ENCODE results near the gene ZNF423. TPM values are rescaled to one million over a fixed set of nuclear protein-coding genes. Genes with fewer than 3 reads are reported as not detected.

ZNF423 gene
- total RNA-seq, 1 donor from 2014 or later = 11.9 TPM

- DNase-seq (no peak), ATAC-seq (no peak)
- H3K36me3 ChIP-seq = no peaks in the 10 kb centered on the region
- no peak overlapping the region for H3K4me3 ChIP-seq
- H3K27me3 ChIP-seq = no peaks in the 10 kb centered on the region
- H3K4me1 ChIP-seq = no peaks in the 10 kb centered on the region
- no peak overlapping the region for H3K27ac ChIP-seq
- no peak for TF ChIP-seq CTCF (IDR thresholded peaks at IDR 0.05)
- intact Hi-C loops (cut with DNase I) = no loop called here
- no peaks in the 10 kb centered on the region for H3K9me3 ChIP-seq
These were observed 183.2 kb downstream of the ZNF423 start for GRCh38 chr16:49672753-49673152.

- no peaks in the 10 kb centered on the region for H3K36me3 ChIP-seq
- ATAC-seq = no peak
- no peak for DNase-seq
- no peak overlapping the region for H3K4me3 ChIP-seq
- no peaks in the 10 kb centered on the region for H3K4me1 ChIP-seq
- intact Hi-C loops (cut with DNase I) = no loop called here
- no peaks in the 10 kb centered on the region for H3K9me3 ChIP-seq
- H3K27ac ChIP-seq = no peak overlapping the region
- TF ChIP-seq CTCF (IDR thresholded peaks at IDR 0.05) = no peak
- H3K27me3 ChIP-seq = no peaks in the 10 kb centered on the region
These were observed 184.6 kb downstream of the ZNF423 start for GRCh38 chr16:49671333-49671732.

GRCh38 chr16:49670627-49671026 lies 185.3 kb downstream of the ZNF423 start:
- Histone ChIP-seq H3K4me3 (no peak overlapping the region), H3K4me1 (no peaks in the 10 kb centered on the region), H3K36me3 (no peaks in the 10 kb centered on the region), H3K27ac (no peak overlapping the region), H3K9me3 (no peaks in the 10 kb centered on the region), H3K27me3 (no peaks in the 10 kb centered on the region)
- ATAC-seq (no peak), DNase-seq (no peak)
- TF ChIP-seq CTCF (IDR thresholded peaks at IDR 0.05) = no peak
- intact Hi-C loops (cut with DNase I) = no loop called here

- intact Hi-C loops (cut with DNase I) = no loop called here
- no peak for TF ChIP-seq CTCF (IDR thresholded peaks at IDR 0.05)
- ATAC-seq = no peak
- H3K36me3 ChIP-seq = no peaks in the 10 kb centered on the region
- H3K27me3 ChIP-seq = no peaks in the 10 kb centered on the region
- no peak overlapping the region for H3K4me3 ChIP-seq
- no peak for DNase-seq
- no peak overlapping the region for H3K27ac ChIP-seq
- H3K9me3 ChIP-seq = no peaks in the 10 kb centered on the region
- H3K4me1 ChIP-seq = peaks cover 10% of the 10 kb centered on the region
These were observed 190.3 kb downstream of the ZNF423 start for GRCh38 chr16:49665482-49666230.

GRCh38 chr16:49664221-49665215 lies 191.4 kb downstream of the ZNF423 start:
- no peak overlapping the region for H3K27ac ChIP-seq
- no peaks in the 10 kb centered on the region for H3K27me3 ChIP-seq
- H3K4me3 ChIP-seq = no peak overlapping the region
- H3K9me3 ChIP-seq = no peaks in the 10 kb centered on the region
- DNase-seq (no peak), ATAC-seq (peak; percentile 4)
- no peak for TF ChIP-seq CTCF (IDR thresholded peaks at IDR 0.05)
- no peaks in the 10 kb centered on the region for H3K36me3 ChIP-seq
- intact Hi-C loops (cut with DNase I) = no loop called here
- H3K4me1 ChIP-seq = peaks cover 10% of the 10 kb centered on the region
